A549 (cell line): ENCODE data around the gene ZNF362. TPM values are rescaled to one million over a fixed set of nuclear protein-coding genes. Genes with fewer than 3 reads are reported as not detected.
A peak's percentile ranks its signal among the peaks of the same experiment; 100 is the strongest.

ENCODE experiments used
- ATAC-seq, 2 experiments: fragments of 200-7000 bp in 1 of 2; fragments of >200 bp in 1 of 2; cut with Nextera tagmentation in 1 of 2; cut with Tn5 transposase in 1 of 2; 3 replicates each; pipeline versions ENCODE4 v1.8.0 to v1.9.1; 2018 to 2020; ENCODE audit warnings: mild to moderate bottlenecking in 1 of 2, moderate library complexity in 1 of 2
- CTCF ChIA-PET: fragments of 300-600 bp; sonication (Branson Sonifier 250); formaldehyde crosslinking; extraction: SDS; loops from one replicate; lab custom pipeline; 2021; ENCODE audit warnings: antibody characterized with exemption, inconsistent platforms; lab: Yijun Ruan, JAX
- POLR2A ChIA-PET: fragments of 350-600 bp; formaldehyde crosslinking; extraction: SDS; loops from one replicate; lab custom pipeline; 2021; ENCODE audit warnings: antibody characterized with exemption, inconsistent platforms; lab: Yijun Ruan, JAX
- DNase-seq, 2 experiments: peaks; one replicate each; pipeline versions ENCODE4 v3.0.0 to v3.0.0-alpha.2; 2011 to 2016; ENCODE audit warnings: low read depth in 1 of 2, low spot score in 1 of 2
- FAIRE-seq: peaks from 2 replicates; lab custom pipeline; 2011; peaks lifted over from hg19 to GRCh38; lab: Jason Lieb, UNC
- H3K27ac ChIP-seq, 2 experiments: fragments of >200 bp; sonication (Bioruptor Twin); formaldehyde crosslinking; 3 replicates each; pipeline ENCODE4 v1.5.1; 2016 to 2017
- H3K4me1 ChIP-seq: fragments of >200 bp; sonication (Bioruptor Twin); formaldehyde crosslinking; 3 replicates; pipeline ENCODE4 v1.6.1; 2016
- H3K4me2 ChIP-seq: fragments of >200 bp; sonication (Bioruptor Twin); formaldehyde crosslinking; 3 replicates; pipeline ENCODE4 v1.6.1; 2016
- H3K4me3 ChIP-seq: fragments of >200 bp; sonication (Bioruptor Twin); formaldehyde crosslinking; 3 replicates; pipeline ENCODE4 v1.5.1; 2016
- H3K9me3 ChIP-seq: fragments of >200 bp; sonication (Bioruptor Twin); formaldehyde crosslinking; 3 replicates; pipeline ENCODE4 v1.6.1; 2016
- CBX8 ChIP-seq: fragments of 200-600 bp; sonication (generic); IDR thresholded peaks from 2 replicates; pipeline ENCODE4 v1.6.1; 2016
- CHD4 ChIP-seq: fragments of 200-600 bp; sonication (generic); IDR thresholded peaks from 2 replicates; pipeline ENCODE4 v1.6.1; 2016; ENCODE audit warnings: antibody characterized with exemption, mild to moderate bottlenecking, borderline replicate concordance
- ESRRA ChIP-seq: fragments of 150-350 bp; IDR thresholded peaks from 2 replicates; pipeline ENCODE4 v1.6.1; 2014; ENCODE audit warnings: mild to moderate bottlenecking, low read length, borderline replicate concordance
- FOSB ChIP-seq: fragments of 250-450 bp; sonication (Bioruptor Pico); IDR thresholded peaks from 2 replicates; pipeline ENCODE4 v1.5.0; 2020; ENCODE audit warnings: mild to moderate bottlenecking, moderate library complexity
- FOSL2 ChIP-seq, 2 experiments: fragments of 450-650 bp in 1 of 2; fragments of >200 bp in 1 of 2; sonication (Bioruptor Twin) in 1 of 2; formaldehyde crosslinking; IDR thresholded peaks; 2 replicates each; pipeline versions ENCODE4 v1.5.0 to v1.6.1; 2016 to 2020; ENCODE audit warnings: mild to moderate bottlenecking in 1 of 2, moderate library complexity in 1 of 2
- FOXS1 ChIP-seq: fragments of 250-450 bp; sonication (Bioruptor Pico); IDR thresholded peaks from 2 replicates; pipeline ENCODE4 v1.5.0; 2020; ENCODE audit warnings: mild to moderate bottlenecking, moderate library complexity
- GATA3 ChIP-seq: IDR thresholded peaks from 2 replicates; pipeline ENCODE4 v1.6.1; 2012; ENCODE audit warnings: borderline replicate concordance
- HEYL ChIP-seq: fragments of 250-450 bp; sonication (Bioruptor Pico); IDR thresholded peaks from 2 replicates; pipeline ENCODE4 v1.8.0; 2021; ENCODE audit warnings: mild to moderate bottlenecking, moderate library complexity
- HOXB5 ChIP-seq: fragments of 250-450 bp; sonication (Bioruptor Pico); IDR thresholded peaks from 2 replicates; pipeline ENCODE4 v1.5.0; 2020; ENCODE audit warnings: mild to moderate bottlenecking, moderate library complexity
- KDM5A ChIP-seq: fragments of 200-600 bp; sonication (generic); IDR thresholded peaks from 2 replicates; pipeline ENCODE4 v1.6.1; 2016; ENCODE audit warnings: antibody characterized with exemption, mild to moderate bottlenecking
- NFE2L2 ChIP-seq: fragments of 150-350 bp; conservative IDR thresholded peaks from 2 replicates; pipeline ENCODE4 v1.6.1; 2014; ENCODE audit warnings: low read length
- NPAS2 ChIP-seq: fragments of 250-450 bp; sonication (Bioruptor Pico); IDR thresholded peaks from 2 replicates; pipeline ENCODE4 v1.8.0; 2022; ENCODE audit warnings: mild to moderate bottlenecking, moderate library complexity, borderline replicate concordance
- NR3C1 ChIP-seq: fragments of >200 bp; sonication (Bioruptor Twin); formaldehyde crosslinking; IDR thresholded peaks from 3 replicates; pipeline ENCODE4 v1.6.1; 2017
- RFX5 ChIP-seq: fragments of 450-650 bp; IDR thresholded peaks from 2 replicates; pipeline ENCODE4 v1.7.1; 2014; ENCODE audit warnings: antibody characterized with exemption, mild to moderate bottlenecking, moderate library complexity
- SMC3 ChIP-seq: fragments of >200 bp; sonication (Bioruptor Twin); formaldehyde crosslinking; IDR thresholded peaks from 3 replicates; pipeline ENCODE4 v1.6.1; 2018; ENCODE audit warnings: inconsistent platforms
- SREBF2 ChIP-seq: fragments of 450-650 bp; IDR thresholded peaks from 2 replicates; pipeline ENCODE4 v1.6.1; 2014; ENCODE audit warnings: mild to moderate bottlenecking, moderate library complexity
- ZC3H11A ChIP-seq: fragments of 450-650 bp; IDR thresholded peaks from 2 replicates; pipeline ENCODE4 v1.6.1; 2014; ENCODE audit warnings: antibody characterized with exemption, mild to moderate bottlenecking
- WGBS: methylation state at CpG from one replicate; pipeline ENCODE4 v1.1.6; 2017; ENCODE audit errors: missing lambda C conversion rate; 5-methylcytosine and 5-hydroxymethylcytosine counted together
- polyA plus RNA-seq, 4 experiments: library from polyadenylated mRNA; depleted of rRNA in 3 of 4; stranded (reverse); fragments of >200 nt; fragmentation: RNase III in 1 of 4; extraction: RNeasy Plus Mini Kit Qiagen cat#74134 plus additional on column Dnase treatment in 1 of 4; gene quantifications; 2 replicates in 3 of 4; 3 replicates in 1 of 4; pipeline ENCODE4 v1.2.3, GENCODE V29; 2011 to 2017
- TF ChIP-seq, protein P1 (sequence below): IDR thresholded peaks from 2 replicates; pipeline ENCODE4 v1.6.1; 2012
- TF ChIP-seq, protein P2 (sequence below): fragments of 200-600 bp; sonication (generic); IDR thresholded peaks from 2 replicates; pipeline ENCODE4 v1.6.1; 2016; ENCODE audit warnings: antibody characterized with exemption, mild to moderate bottlenecking, moderate library complexity
- TF ChIP-seq, protein P3 (sequence below): fragments of >200 bp; sonication (Bioruptor Twin); formaldehyde crosslinking; IDR thresholded peaks from 3 replicates; pipeline ENCODE4 v1.5.1; 2016
- TF ChIP-seq, protein P4 (sequence below): fragments of >200 bp; sonication (Bioruptor Twin); formaldehyde crosslinking; IDR thresholded peaks from 3 replicates; pipeline ENCODE4 v1.6.1; 2016

ZNF362 gene
- polyA plus RNA-seq, 2 of the 4 experiments (the other 2 are of a cell fraction), result 4.8 to 7.9 TPM

DNA sequence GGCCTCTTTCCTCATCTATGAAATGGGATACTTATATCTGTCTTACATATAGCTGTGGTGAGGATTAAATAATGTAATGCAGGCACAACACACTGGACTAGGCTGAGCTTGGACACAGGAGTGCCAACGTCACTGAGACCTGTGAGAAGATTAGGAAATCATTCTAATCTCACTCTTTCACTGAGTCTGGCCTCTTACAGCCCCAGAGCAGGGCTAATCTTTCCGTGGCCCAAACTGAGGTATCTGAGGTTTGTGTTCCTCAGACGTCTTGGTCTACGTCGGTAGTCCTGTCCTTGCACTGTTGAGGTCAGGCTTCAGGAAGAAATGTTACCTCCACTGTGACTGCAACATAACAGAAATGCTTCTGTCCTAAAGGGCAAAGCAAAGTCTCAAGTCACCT is 87.2 kb downstream of the ZNF362 start:
- Histone ChIP-seq H3K9me3 (no peaks in the 10 kb centered on the region), H3K4me1 (peaks cover 79% of the 10 kb centered on the region), H3K4me2 (peak overlapping the region; percentile 96), H3K27ac (peak overlapping the region; percentile 88), H3K4me3 (no peak overlapping the region)
- CTCF ChIA-PET, result no interaction called here
- FAIRE-seq (no peak), ATAC-seq (no peak), DNase-seq (no peak)
- TF ChIP-seq NPAS2 (CRISPR knock-in tag) (no peak), HOXB5 (CRISPR knock-in tag) (no peak), KDM5A (no peak), CHD4 (no peak)
- POLR2A ChIA-PET, result no interaction called here
- WGBS, result 31% methylated on average over 5 of the region's 5 CpGs

DNA sequence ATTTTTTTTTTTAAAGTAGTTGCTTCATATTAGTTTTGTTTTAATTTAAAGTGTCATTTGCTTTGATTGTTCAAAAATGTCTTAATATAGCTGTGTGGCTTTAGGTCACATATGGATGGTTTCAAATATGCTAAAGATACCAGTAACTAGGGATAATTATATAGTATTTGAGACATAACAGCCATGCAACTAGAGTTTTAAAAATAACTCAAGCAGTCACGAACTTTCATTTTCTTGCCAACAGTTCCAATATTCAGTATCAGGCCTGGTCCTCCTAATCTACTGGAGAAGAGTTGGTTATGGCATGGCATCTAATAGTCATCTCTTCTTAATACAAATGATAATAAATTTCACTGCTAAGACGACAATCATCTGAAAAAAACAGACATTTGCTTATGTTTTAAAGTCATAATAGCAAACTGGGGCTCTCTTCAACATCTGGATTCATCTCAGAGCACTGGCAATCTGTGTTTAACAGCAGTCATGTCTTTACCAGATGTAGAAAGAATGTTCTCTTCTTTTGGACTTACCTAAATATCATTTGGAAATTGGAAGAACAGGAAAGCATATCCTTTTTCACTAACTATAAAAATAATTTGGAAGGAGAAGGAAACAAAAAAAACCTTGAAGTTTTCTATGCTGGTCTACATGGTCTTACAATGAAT is 88.7 kb downstream of the ZNF362 start:
- peaks cover 64% of the 10 kb centered on the region for H3K4me1 ChIP-seq
- peak overlapping the region; percentile 96 for H3K4me2 ChIP-seq
- no peak overlapping the region for H3K4me3 ChIP-seq
- TF ChIP-seq GATA3, result no peak
- no peak for TF ChIP-seq NPAS2 (CRISPR knock-in tag)
- no peak for TF ChIP-seq SREBF2
- no peak for TF ChIP-seq CBX8
- no peak for TF ChIP-seq SMC3
- TF ChIP-seq FOSL2 (IDR thresholded peaks at IDR 0.05), result no peak
- no peak for TF ChIP-seq FOSL2 (CRISPR knock-in tag; IDR thresholded peaks at IDR 0.05)
- TF ChIP-seq, protein P1, sequence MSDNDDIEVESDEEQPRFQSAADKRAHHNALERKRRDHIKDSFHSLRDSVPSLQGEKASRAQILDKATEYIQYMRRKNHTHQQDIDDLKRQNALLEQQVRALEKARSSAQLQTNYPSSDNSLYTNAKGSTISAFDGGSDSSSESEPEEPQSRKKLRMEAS, result no peak
- no peak for TF ChIP-seq HEYL (CRISPR knock-in tag)
- no peak for TF ChIP-seq NR3C1
- TF ChIP-seq FOSB (CRISPR knock-in tag), result no peak
- no peak for TF ChIP-seq RFX5
- TF ChIP-seq, protein P2, sequence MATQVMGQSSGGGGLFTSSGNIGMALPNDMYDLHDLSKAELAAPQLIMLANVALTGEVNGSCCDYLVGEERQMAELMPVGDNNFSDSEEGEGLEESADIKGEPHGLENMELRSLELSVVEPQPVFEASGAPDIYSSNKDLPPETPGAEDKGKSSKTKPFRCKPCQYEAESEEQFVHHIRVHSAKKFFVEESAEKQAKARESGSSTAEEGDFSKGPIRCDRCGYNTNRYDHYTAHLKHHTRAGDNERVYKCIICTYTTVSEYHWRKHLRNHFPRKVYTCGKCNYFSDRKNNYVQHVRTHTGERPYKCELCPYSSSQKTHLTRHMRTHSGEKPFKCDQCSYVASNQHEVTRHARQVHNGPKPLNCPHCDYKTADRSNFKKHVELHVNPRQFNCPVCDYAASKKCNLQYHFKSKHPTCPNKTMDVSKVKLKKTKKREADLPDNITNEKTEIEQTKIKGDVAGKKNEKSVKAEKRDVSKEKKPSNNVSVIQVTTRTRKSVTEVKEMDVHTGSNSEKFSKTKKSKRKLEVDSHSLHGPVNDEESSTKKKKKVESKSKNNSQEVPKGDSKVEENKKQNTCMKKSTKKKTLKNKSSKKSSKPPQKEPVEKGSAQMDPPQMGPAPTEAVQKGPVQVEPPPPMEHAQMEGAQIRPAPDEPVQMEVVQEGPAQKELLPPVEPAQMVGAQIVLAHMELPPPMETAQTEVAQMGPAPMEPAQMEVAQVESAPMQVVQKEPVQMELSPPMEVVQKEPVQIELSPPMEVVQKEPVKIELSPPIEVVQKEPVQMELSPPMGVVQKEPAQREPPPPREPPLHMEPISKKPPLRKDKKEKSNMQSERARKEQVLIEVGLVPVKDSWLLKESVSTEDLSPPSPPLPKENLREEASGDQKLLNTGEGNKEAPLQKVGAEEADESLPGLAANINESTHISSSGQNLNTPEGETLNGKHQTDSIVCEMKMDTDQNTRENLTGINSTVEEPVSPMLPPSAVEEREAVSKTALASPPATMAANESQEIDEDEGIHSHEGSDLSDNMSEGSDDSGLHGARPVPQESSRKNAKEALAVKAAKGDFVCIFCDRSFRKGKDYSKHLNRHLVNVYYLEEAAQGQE, result no peak
- TF ChIP-seq HOXB5 (CRISPR knock-in tag), result no peak
- TF ChIP-seq ESRRA, result no peak
- no peak for TF ChIP-seq FOXS1
- no peak for TF ChIP-seq NFE2L2
- TF ChIP-seq, protein P3, sequence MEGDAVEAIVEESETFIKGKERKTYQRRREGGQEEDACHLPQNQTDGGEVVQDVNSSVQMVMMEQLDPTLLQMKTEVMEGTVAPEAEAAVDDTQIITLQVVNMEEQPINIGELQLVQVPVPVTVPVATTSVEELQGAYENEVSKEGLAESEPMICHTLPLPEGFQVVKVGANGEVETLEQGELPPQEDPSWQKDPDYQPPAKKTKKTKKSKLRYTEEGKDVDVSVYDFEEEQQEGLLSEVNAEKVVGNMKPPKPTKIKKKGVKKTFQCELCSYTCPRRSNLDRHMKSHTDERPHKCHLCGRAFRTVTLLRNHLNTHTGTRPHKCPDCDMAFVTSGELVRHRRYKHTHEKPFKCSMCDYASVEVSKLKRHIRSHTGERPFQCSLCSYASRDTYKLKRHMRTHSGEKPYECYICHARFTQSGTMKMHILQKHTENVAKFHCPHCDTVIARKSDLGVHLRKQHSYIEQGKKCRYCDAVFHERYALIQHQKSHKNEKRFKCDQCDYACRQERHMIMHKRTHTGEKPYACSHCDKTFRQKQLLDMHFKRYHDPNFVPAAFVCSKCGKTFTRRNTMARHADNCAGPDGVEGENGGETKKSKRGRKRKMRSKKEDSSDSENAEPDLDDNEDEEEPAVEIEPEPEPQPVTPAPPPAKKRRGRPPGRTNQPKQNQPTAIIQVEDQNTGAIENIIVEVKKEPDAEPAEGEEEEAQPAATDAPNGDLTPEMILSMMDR, result no peak
- TF ChIP-seq, protein P4, sequence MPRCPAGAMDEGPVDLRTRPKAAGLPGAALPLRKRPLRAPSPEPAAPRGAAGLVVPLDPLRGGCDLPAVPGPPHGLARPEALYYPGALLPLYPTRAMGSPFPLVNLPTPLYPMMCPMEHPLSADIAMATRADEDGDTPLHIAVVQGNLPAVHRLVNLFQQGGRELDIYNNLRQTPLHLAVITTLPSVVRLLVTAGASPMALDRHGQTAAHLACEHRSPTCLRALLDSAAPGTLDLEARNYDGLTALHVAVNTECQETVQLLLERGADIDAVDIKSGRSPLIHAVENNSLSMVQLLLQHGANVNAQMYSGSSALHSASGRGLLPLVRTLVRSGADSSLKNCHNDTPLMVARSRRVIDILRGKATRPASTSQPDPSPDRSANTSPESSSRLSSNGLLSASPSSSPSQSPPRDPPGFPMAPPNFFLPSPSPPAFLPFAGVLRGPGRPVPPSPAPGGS, result no peak
- no peak for TF ChIP-seq ZC3H11A
- H3K27ac ChIP-seq, result peak overlapping the region; percentile 58 to 88; a peak in 5 of 6 replicates
- ChIA-PET POLR2A (no interaction called here), CTCF (interaction anchor here (1.0 kb wide), 1 partner anchor 110 kb away, joined by 3 read pairs; no protein-coding TSS in a partner anchor)
- no peaks in the 10 kb centered on the region for H3K9me3 ChIP-seq
- DNase-seq (no peak), ATAC-seq (no peak), FAIRE-seq (no peak)
- 58% methylated on average over 2 of the region's 2 CpGs for WGBS
